ENCODE data around the gene ANKRD49. TPM values are rescaled to one million over a fixed set of nuclear protein-coding genes. Genes with fewer than 3 reads are reported as not detected.

ANKRD49 gene
- total and polyA plus RNA-seq, 10 of the 15 experiments (the other 5 are each of a cell fraction or from before 2014, with no cell fraction given): 19.2 to 46.6 (median 33.6) TPM

GRCh38 chr11:94513091-94513490 is 19.3 kb downstream of the ANKRD49 start:
- H3K9ac ChIP-seq (ENCODE audit: control insufficient read depth, insufficient read depth, low read length): no peak overlapping the region
- no peak overlapping the region for H3K27ac ChIP-seq (ENCODE audit: control insufficient read depth, insufficient read depth)
- FAIRE-seq (peak; percentile 49), DNase-seq (ENCODE audit: low read depth, low spot score) (no peak), ATAC-seq (peak; percentile 47)
- no peak overlapping the region for H3K4me2 ChIP-seq (ENCODE audit: control insufficient read depth, insufficient read depth)
- intact Hi-C loops (cut with micrococcal nuclease; ENCODE audit: unreplicated experiment): loop anchor here (10.0 kb wide), 1 partner anchor 242 kb away; no protein-coding TSS in a partner anchor
- ChIA-PET SMC1A (ENCODE audit: uncharacterized antibody, unreplicated experiment) (interaction anchor here (1.1 to 1.8 kb wide), 7 partner anchors 11 to 180 kb away, joined by 3 to 8 read pairs (median 5); no protein-coding TSS in a partner anchor), POLR2A (interaction anchor here (1.2 kb wide), 1 partner anchor 90 kb away, joined by 3 read pairs; no protein-coding TSS in a partner anchor), CTCF (interaction anchor here (0.8 to 15.7 kb wide), 6 partner anchors 8 to 329 kb away, joined by 3 to 282 read pairs (median 6); no protein-coding TSS in a partner anchor), RAD21 (ENCODE audit: unreplicated experiment) (interaction anchor here (2.0 to 2.9 kb wide), 2 partner anchors 84 to 90 kb away, joined by 5 to 18 read pairs; no protein-coding TSS in a partner anchor)
- H2AFZ ChIP-seq (ENCODE audit: control insufficient read depth, low read depth, low read length): no peak overlapping the region
- 15% methylated on average over 2 of the region's 2 CpGs for WGBS (ENCODE audit: insufficient coverage, insufficient replicate concordance, low lambda C conversion rate, missing lambda C conversion rate)
- no peak overlapping the region for H3K4me3 ChIP-seq
- H3K36me3 ChIP-seq (ENCODE audit: control insufficient read depth in 2 of 2, insufficient read depth in 2 of 2, low read length in 1 of 2): no peaks in the 10 kb centered on the region
- H3K27me3 ChIP-seq (replicated peaks in 1 of 2; ENCODE audit: control insufficient read depth in 2 of 2, insufficient read depth in 2 of 2, low read length in 1 of 2): peaks cover 0 to 7% of the 10 kb centered on the region in 2 experiments; a peak in 1 of 4 replicates
- H3K79me2 ChIP-seq (ENCODE audit: control insufficient read depth, insufficient read depth, low read length): no peaks in the 10 kb centered on the region
- no peaks in the 10 kb centered on the region for H3K4me1 ChIP-seq (ENCODE audit: control insufficient read depth, insufficient read depth, low read length)
- no peaks in the 10 kb centered on the region for H3K9me3 ChIP-seq (replicated peaks; ENCODE audit: control insufficient read depth, insufficient read depth, low read length)
- H4K20me1 ChIP-seq (ENCODE audit: control insufficient read depth, insufficient read depth): no peaks in the 10 kb centered on the region
- no TSS peak for BruUV-seq (replicated peaks)
- in situ Hi-C loops (cut with MboI): no loop called here
- TF ChIP-seq GABPA (IDR thresholded peaks at IDR 0.05; ENCODE audit: low read depth): no peak
- TF ChIP-seq IRF3 (IDR thresholded peaks at IDR 0.05): no peak
- TF ChIP-seq ASH2L (IDR thresholded peaks at IDR 0.05; ENCODE audit: borderline replicate concordance, low read depth): no peak
- no peak for TF ChIP-seq NFXL1 (IDR thresholded peaks at IDR 0.05; ENCODE audit: borderline replicate concordance)
- no peak for TF ChIP-seq PBX3 (IDR thresholded peaks at IDR 0.05; ENCODE audit: insufficient replicate concordance, low read depth, low read length)
- TF ChIP-seq REST (IDR thresholded peaks at IDR 0.05; ENCODE audit: low read depth, low read length): no peak

Data from GM12878 (cell line).